HepG2 (cell line): ENCODE results near the gene AFTPH. TPM values are rescaled to one million over a fixed set of nuclear protein-coding genes. Genes with fewer than 3 reads are reported as not detected.

Source experiments
- ATAC-seq: fragments of 200-7000 bp; cut with Tn5 transposase; 3 replicates; pipeline ENCODE4 v1.9.1; 2020; ENCODE audit warnings: mild to moderate bottlenecking, moderate library complexity
- BruUV-seq: library from RNA; stranded (reverse); fragments of 400-500 nt; replicated peaks from 2 replicates; lab custom pipeline; 2021; lab: Mats Ljungman, UMichigan
- CTCF ChIA-PET: fragments of 300-600 bp; formaldehyde crosslinking; extraction: SDS; loops from one replicate; lab custom pipeline; 2021; ENCODE audit warnings: low total read pairs, inconsistent platforms, low intra/inter-chr PET ratio; lab: Yijun Ruan, JAX
- POLR2A ChIA-PET: fragments of 350-600 bp; sonication (Branson Sonifier 250); formaldehyde crosslinking; loops from one replicate; lab custom pipeline; 2020; ENCODE audit warnings: antibody characterized with exemption, inconsistent platforms; lab: Yijun Ruan, JAX
- DNase-seq: peaks from one replicate; pipeline ENCODE4 v3.0.0-alpha.2; 2015; ENCODE audit warnings: low spot score
- FAIRE-seq: peaks from 3 replicates; lab custom pipeline; 2011; peaks lifted over from hg19 to GRCh38; lab: Jason Lieb, UNC
- H2AFZ ChIP-seq: one replicate; pipeline ENCODE4 v1.6.1; 2011; ENCODE audit warnings: low read length, inconsistent platforms
- H3K27ac ChIP-seq: fragments of 300-600 bp; 3 replicates; pipeline ENCODE4 v1.8.0; 2011; ENCODE audit warnings: mixed run types, mild to moderate bottlenecking, mixed read lengths, low read length, inconsistent platforms; ENCODE audit not compliant: insufficient read depth; ENCODE audit errors: extremely low read length
- H3K27me3 ChIP-seq, 2 experiments: fragments of 200-600 bp in 1 of 2; 2 replicates in 1 of 2; 3 replicates in 1 of 2; pipeline versions ENCODE4 v1.6.0 to v1.8.0; 2011; ENCODE audit warnings: low read length in 2 of 2, mild to moderate bottlenecking in 2 of 2, moderate library complexity in 2 of 2, inconsistent platforms in 1 of 2; ENCODE audit not compliant: insufficient read depth in 2 of 2, control insufficient read depth in 1 of 2
- H3K36me3 ChIP-seq, 2 experiments: fragments of 200-600 bp in 1 of 2; replicated peaks in 1 of 2; 2 replicates in 1 of 2; 3 replicates in 1 of 2; pipeline versions ENCODE4 v1.5.1 to v1.8.0; 2011; ENCODE audit warnings: low read length in 2 of 2, inconsistent platforms in 1 of 2; ENCODE audit not compliant: insufficient read depth in 2 of 2, control insufficient read depth in 1 of 2
- H3K4me1 ChIP-seq: 2 replicates; pipeline ENCODE4 v1.5.1; 2012; ENCODE audit warnings: low read length, inconsistent platforms; ENCODE audit not compliant: insufficient read depth
- H3K4me2 ChIP-seq: 2 replicates; pipeline ENCODE4 v1.6.0; 2011; ENCODE audit warnings: low read depth, low read length, inconsistent platforms
- H3K4me3 ChIP-seq, 3 experiments: fragments of 200-600 bp in 1 of 3; sonication (generic), shearing (Covaris generic) in 1 of 3; replicated peaks in 1 of 3; 2 replicates each; pipeline ENCODE4 v1.5.1; 2011 to 2016; ENCODE audit warnings: low read length in 3 of 3, inconsistent platforms in 2 of 3, low read depth in 2 of 3, mild to moderate bottlenecking in 2 of 3, control low read depth in 1 of 3, mixed read lengths in 1 of 3; ENCODE audit not compliant: insufficient read depth in 1 of 3
- H3K79me2 ChIP-seq: one replicate; pipeline ENCODE4 v1.6.1; 2011; ENCODE audit warnings: low read length, inconsistent platforms; ENCODE audit not compliant: insufficient read depth
- H3K9ac ChIP-seq: 2 replicates; pipeline ENCODE4 v1.6.0; 2011; ENCODE audit warnings: mild to moderate bottlenecking, low read depth, low read length, inconsistent platforms; ENCODE audit not compliant: insufficient read depth
- H3K9me3 ChIP-seq: 2 replicates; pipeline ENCODE4 v1.5.1; 2012; ENCODE audit warnings: mild to moderate bottlenecking, low read length
- H4K20me1 ChIP-seq: 2 replicates; pipeline ENCODE4 v1.6.0; 2011; ENCODE audit warnings: inconsistent platforms, mild to moderate bottlenecking, low read length, moderate library complexity; ENCODE audit not compliant: insufficient read depth
- CBX1 ChIP-seq: IDR thresholded peaks from one replicate; pipeline ENCODE4 v1.6.1; 2016; ENCODE audit warnings: antibody characterized with exemption, low read depth
- CREM ChIP-seq, 2 experiments: sonication (generic) in 1 of 2; formaldehyde crosslinking in 1 of 2; IDR thresholded peaks; 2 replicates each; pipeline versions ENCODE4 v1.4.0 to v1.6.1; 2016 to 2020; ENCODE audit warnings: antibody characterized with exemption in 1 of 2, mild to moderate bottlenecking in 1 of 2, missing genetic modification reagents in 1 of 2
- DRAP1 ChIP-seq: IDR thresholded peaks from 2 replicates; pipeline ENCODE4 v1.6.1; 2016; ENCODE audit warnings: missing genetic modification reagents, missing compliant biosample characterization
- HNF4G ChIP-seq, 2 experiments: sonication (generic) in 1 of 2; formaldehyde crosslinking in 1 of 2; IDR thresholded peaks; 2 replicates each; pipeline versions ENCODE4 v1.4.0 to v1.6.1; 2011 to 2020; ENCODE audit warnings: borderline replicate concordance in 2 of 2, low read depth in 2 of 2, mild to moderate bottlenecking in 2 of 2, low read length in 1 of 2, missing genetic modification reagents in 1 of 2, moderate library complexity in 1 of 2
- HNRNPL ChIP-seq: fragments of 200-400 bp; formaldehyde crosslinking; IDR thresholded peaks from 2 replicates; pipeline ENCODE4 v1.6.1; 2017; ENCODE audit warnings: mild to moderate bottlenecking, low read depth, low read length
- NCOA1 ChIP-seq: sonication (generic); formaldehyde crosslinking; IDR thresholded peaks from 2 replicates; pipeline ENCODE4 v1.9.0; 2021; ENCODE audit warnings: missing genetic modification reagents
- PHF5A ChIP-seq: IDR thresholded peaks from one replicate; pipeline ENCODE4 v1.6.1; 2018; ENCODE audit warnings: low read depth, missing genetic modification reagents; ENCODE audit not compliant: unreplicated experiment
- THAP9 ChIP-seq: sonication (generic); formaldehyde crosslinking; IDR thresholded peaks from 2 replicates; pipeline ENCODE4; 2020; ENCODE audit warnings: missing genetic modification reagents, mild to moderate bottlenecking, borderline replicate concordance
- ZNF207 ChIP-seq: fragments of 450-650 bp; IDR thresholded peaks from 2 replicates; pipeline ENCODE4 v1.6.1; 2016; ENCODE audit warnings: antibody characterized with exemption, borderline replicate concordance
- ZNF317 ChIP-seq: sonication (generic); formaldehyde crosslinking; IDR thresholded peaks from 2 replicates; pipeline ENCODE4 v1.5.0; 2020; ENCODE audit warnings: mild to moderate bottlenecking, missing genetic modification reagents
- WGBS: methylation state at CpG from one replicate; pipeline ENCODE4 v1.1.6; 2017; ENCODE audit warnings: low lambda C conversion rate; 5-methylcytosine and 5-hydroxymethylcytosine counted together
- in situ Hi-C: cut with HindIII; loops from 2 replicates; pipeline ENCODE4 v1.10.0; 2017; ENCODE audit warnings: low pct_unique_long_range_greater_than_20kb; ENCODE audit not compliant: extremely low pct_ligation_motif_present
- intact Hi-C: fragments of 100-400 bp; cut with micrococcal nuclease; formaldehyde crosslinking; loops from one replicate; pipeline ENCODE4 v1.10.0; 2022; ENCODE audit not compliant: unreplicated experiment
- polyA plus RNA-seq, 8 experiments: library from polyadenylated mRNA; depleted of rRNA in 3 of 8; stranded (reverse) in 7 of 8; unstranded in 1 of 8; fragments of >200 nt; fragmentation: Illumina TruSeq in 4 of 8; extraction: Trizol in 4 of 8; gene quantifications; 2 replicates each; pipeline versions ENCODE4 v1.2.1 to v1.2.3, GENCODE V29; 2011 to 2016; ENCODE audit warnings: low read depth in 4 of 8, missing spikeins in 1 of 8, mixed read lengths in 1 of 8; ENCODE audit not compliant: insufficient read depth in 1 of 8
- total RNA-seq, 5 experiments: library from RNA; depleted of rRNA; stranded (reverse); fragments of >200 nt; fragmentation: Illumina TruSeq; extraction: Trizol; gene quantifications; 2 replicates each; pipeline ENCODE4 v1.2.3, GENCODE V29; 2016; ENCODE audit warnings: low read depth in 1 of 5
- TF ChIP-seq, protein P1 (sequence below): sonication (generic); formaldehyde crosslinking; IDR thresholded peaks from 2 replicates; pipeline ENCODE4 v1.5.0; 2020; ENCODE audit warnings: mild to moderate bottlenecking, missing genetic modification reagents
- TF ChIP-seq, protein P2 (sequence below): sonication (generic); formaldehyde crosslinking; IDR thresholded peaks from 2 replicates; pipeline ENCODE4 v1.8.0; 2023; ENCODE audit warnings: mild to moderate bottlenecking, missing genetic modification reagents
- TF ChIP-seq, protein P3 (sequence below): sonication (generic); formaldehyde crosslinking; IDR thresholded peaks from 2 replicates; pipeline ENCODE4 v1.8.1; 2023; ENCODE audit warnings: mild to moderate bottlenecking, missing genetic modification reagents

Gene AFTPH
- total and polyA plus RNA-seq, 2 of the 13 experiments (the other 11 are each of a cell fraction or from before 2014, with no cell fraction given) = 27.5 to 36.8 TPM

GRCh38 chr2:64574871-64575270 lies 50.7 kb downstream of the AFTPH start:
- no peak for DNase-seq
- no peak for ATAC-seq
- Histone ChIP-seq H3K9me3 (no peaks in the 10 kb centered on the region), H3K4me2 (no peak overlapping the region), H4K20me1 (no peaks in the 10 kb centered on the region), H3K79me2 (no peaks in the 10 kb centered on the region), H3K27ac (no peak overlapping the region), H3K36me3 (peaks cover 22 to 62% of the 10 kb centered on the region in 2 experiments), H3K27me3 (no peaks in the 10 kb centered on the region), H3K9ac (no peak overlapping the region), H3K4me3 (no peak overlapping the region), H3K4me1 (no peaks in the 10 kb centered on the region), H2AFZ (no peak overlapping the region)
- no peak for FAIRE-seq
- CTCF ChIA-PET = no interaction called here
- POLR2A ChIA-PET = no interaction called here
- intact Hi-C loops (no loop called here), in situ Hi-C loops (no loop called here)
- no TSS peak for BruUV-seq
- 100% methylated on average over 1 of the region's 1 CpG for WGBS
- TF ChIP-seq, protein P1, sequence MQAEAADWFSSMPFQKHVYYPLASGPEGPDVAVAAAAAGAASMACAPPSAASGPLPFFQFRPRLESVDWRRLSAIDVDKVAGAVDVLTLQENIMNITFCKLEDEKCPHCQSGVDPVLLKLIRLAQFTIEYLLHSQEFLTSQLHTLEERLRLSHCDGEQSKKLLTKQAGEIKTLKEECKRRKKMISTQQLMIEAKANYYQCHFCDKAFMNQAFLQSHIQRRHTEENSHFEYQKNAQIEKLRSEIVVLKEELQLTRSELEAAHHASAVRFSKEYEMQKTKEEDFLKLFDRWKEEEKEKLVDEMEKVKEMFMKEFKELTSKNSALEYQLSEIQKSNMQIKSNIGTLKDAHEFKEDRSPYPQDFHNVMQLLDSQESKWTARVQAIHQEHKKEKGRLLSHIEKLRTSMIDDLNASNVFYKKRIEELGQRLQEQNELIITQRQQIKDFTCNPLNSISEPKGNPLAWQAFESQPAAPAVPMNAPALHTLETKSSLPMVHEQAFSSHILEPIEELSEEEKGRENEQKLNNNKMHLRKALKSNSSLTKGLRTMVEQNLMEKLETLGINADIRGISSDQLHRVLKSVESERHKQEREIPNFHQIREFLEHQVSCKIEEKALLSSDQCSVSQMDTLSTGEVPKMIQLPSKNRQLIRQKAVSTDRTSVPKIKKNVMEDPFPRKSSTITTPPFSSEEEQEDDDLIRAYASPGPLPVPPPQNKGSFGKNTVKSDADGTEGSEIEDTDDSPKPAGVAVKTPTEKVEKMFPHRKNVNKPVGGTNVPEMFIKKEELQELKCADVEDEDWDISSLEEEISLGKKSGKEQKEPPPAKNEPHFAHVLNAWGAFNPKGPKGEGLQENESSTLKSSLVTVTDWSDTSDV (CRISPR knock-in tag) = no peak
- no peak for TF ChIP-seq HNF4G (IDR thresholded peaks at IDR 0.05; ENCODE audit: borderline replicate concordance, low read depth, low read length)
- no peak for TF ChIP-seq HNF4G (CRISPR knock-in tag; IDR thresholded peaks at IDR 0.05; ENCODE audit: borderline replicate concordance, low read depth)
- TF ChIP-seq, protein P2, sequence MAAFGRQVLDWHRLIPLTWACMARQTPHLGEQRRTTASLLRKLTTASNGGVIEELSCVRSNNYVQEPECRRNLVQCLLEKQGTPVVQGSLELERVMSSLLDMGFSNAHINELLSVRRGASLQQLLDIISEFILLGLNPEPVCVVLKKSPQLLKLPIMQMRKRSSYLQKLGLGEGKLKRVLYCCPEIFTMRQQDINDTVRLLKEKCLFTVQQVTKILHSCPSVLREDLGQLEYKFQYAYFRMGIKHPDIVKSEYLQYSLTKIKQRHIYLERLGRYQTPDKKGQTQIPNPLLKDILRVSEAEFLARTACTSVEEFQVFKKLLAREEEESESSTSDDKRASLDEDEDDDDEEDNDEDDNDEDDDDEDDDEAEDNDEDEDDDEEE (CRISPR knock-in tag) = no peak
- TF ChIP-seq DRAP1 (CRISPR knock-in tag) = no peak
- no peak for TF ChIP-seq HNRNPL
- no peak for TF ChIP-seq CREM (IDR thresholded peaks at IDR 0.05)
- no peak for TF ChIP-seq CREM (CRISPR knock-in tag; IDR thresholded peaks at IDR 0.05)
- TF ChIP-seq, protein P3, sequence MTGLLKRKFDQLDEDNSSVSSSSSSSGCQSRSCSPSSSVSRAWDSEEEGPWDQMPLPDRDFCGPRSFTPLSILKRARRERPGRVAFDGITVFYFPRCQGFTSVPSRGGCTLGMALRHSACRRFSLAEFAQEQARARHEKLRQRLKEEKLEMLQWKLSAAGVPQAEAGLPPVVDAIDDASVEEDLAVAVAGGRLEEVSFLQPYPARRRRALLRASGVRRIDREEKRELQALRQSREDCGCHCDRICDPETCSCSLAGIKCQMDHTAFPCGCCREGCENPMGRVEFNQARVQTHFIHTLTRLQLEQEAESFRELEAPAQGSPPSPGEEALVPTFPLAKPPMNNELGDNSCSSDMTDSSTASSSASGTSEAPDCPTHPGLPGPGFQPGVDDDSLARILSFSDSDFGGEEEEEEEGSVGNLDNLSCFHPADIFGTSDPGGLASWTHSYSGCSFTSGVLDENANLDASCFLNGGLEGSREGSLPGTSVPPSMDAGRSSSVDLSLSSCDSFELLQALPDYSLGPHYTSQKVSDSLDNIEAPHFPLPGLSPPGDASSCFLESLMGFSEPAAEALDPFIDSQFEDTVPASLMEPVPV = no peak
- no peak for TF ChIP-seq THAP9 (CRISPR knock-in tag)
- no peak for TF ChIP-seq ZNF317
- no peak for TF ChIP-seq NCOA1
- TF ChIP-seq ZNF207 = no peak
- no peak for TF ChIP-seq CBX1
- TF ChIP-seq PHF5A = no peak
